NCI-H524 treated with DMSO at 0.1 percent for 48 hours (cell line): ENCODE data around the gene SLC45A1.
"Not testable (repeated sequence)": the region's sequence is repeated elsewhere in the genome, so short reads cannot be mapped to it uniquely, and the experiment has no call there.

Experiments used
- DNase-seq: peaks from one replicate; lab custom pipeline; 2025; lab: John Stamatoyannopoulos, UW

SLC45A1 gene

GRCh38 chr1:8317647-8318381 is at the start of gene SLC45A1:
TSS of gene SLC45A1 (plus strand) at chr1:8318114. CDS start at chr1:8324330, 6,216 bp downstream.
- no peak for DNase-seq

- DNase-seq, result no peak
These were observed 44.9 kb upstream of the SLC45A1 start for GRCh38 chr1:8273036-8273435.

DNA sequence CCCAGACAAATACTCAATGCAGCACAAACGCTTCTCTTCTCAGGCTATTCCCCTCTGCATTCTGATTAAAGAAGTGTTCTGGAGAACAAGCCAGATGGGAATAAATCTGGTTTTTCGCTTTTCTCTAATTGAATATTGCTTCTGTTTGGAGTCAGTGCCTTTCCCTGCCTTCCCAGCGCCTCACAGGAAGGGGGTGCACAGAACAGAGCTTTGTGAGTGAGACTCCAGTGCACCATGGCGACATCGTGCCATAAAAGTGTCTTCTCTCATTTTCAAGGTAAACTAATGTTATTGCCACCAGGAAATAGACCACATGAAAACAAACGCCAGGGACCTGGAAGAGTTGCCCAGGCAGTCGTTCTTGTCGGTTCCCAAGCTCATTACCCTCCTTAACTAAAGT is 43.6 kb upstream of the SLC45A1 start:
- DNase-seq, result no peak

DNA sequence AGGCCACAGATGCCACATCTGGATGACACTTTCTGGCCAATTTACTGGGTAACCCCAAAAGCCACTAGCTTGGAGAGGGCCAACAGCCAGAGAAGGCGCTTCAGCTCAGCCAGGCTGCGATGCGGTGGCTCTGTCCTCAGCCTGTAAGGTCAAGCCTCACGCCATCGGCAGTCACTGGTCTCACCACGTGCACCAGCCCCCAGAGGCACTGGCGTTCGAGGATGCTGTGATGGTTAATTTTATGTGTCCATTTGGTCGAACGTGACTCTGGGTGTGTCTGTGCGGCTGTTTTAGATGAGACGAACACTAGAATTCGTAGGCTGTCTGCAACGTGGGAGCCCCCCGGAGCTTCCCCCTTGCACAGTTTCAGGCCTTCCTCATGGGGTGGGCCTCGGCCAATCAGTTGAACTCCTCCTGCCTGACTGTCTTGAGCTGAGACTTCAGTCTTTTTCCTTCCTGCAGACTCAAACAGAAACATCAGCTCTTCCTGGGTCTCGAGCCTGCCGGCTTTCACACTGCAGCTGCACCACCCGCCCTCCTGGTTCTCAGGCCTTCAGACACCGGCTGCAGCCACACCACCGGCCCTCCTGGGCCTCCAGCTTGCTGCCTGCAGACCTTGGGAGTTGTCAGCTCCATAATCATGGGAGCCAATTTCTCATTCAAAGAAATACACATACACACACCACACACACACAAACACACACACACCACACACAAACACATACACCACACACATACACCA is 41.6 kb upstream of the SLC45A1 start:
- no peak for DNase-seq

DNA sequence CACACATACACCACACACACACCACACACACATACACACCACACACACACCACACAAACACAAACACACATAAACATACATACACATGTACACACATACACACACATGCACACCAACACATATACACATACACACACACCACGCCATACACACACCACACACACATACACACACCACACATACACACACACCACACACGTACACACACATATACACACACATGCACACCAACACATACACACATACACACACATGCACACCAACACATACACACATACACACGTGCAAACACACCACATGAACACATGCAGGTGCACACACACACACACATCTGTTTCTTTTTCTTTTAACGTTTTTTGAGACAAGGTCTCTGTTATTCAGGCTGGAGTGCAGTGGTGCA is 41.0 kb upstream of the SLC45A1 start:
- DNase-seq, result no peak

DNA sequence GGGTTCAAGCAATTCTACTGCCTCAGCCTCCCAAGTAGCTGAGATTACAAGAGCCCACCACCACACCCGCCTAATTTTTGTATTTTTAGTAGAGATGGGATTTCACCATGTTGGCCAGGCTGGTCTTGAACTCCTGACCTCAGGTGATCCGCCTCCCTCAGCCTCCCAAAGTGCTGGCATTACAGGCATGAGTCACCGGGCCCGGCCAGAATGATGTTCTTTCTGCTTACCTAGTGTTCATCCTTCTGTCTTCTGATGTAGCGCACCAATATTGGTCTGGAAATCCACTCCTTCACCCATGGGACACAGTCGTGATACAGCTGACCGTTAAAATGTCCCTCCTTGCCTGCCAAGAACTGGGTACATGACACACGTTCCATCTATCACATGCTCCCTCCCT is 39.2 kb upstream of the SLC45A1 start:
- DNase-seq, result not testable (repeated sequence)

DNA sequence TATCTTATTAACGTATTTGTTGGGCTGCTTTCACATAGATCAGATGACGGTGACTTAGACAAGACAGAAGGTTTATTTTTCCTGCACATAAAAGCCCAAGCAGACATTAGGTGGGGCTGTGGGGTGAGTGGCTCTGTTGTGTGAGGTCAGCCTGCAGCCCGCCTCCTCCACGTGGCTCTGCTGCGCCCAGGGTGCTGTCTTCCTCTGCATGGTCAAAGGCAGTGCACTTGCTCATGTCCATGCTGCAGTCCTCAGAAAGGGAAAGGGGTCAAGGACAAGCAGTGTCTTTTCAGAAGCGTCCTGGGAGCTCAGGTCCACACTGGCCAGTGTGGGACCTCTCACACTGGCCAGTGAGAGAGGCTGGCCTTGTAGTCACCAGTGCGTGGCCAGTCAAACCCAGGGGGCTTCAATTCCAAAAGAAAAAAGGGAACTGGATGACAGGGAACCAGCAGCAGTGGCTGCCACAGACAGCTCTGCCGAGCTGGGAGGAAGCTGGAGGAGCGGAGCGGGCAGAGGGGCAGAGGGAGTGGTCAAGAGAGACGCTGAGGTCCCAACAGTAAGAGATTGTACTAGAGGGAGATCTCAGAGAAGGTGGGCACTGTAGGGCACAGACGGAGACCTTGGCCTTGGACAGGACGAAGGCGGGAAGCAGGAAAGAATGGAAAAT is 35.9 kb upstream of the SLC45A1 start:
- no peak for DNase-seq

- no peak for DNase-seq
These were observed 34.6 kb upstream of the SLC45A1 start for GRCh38 chr1:8283058-8283884.

- no peak for DNase-seq
These were observed 33.8 kb upstream of the SLC45A1 start for GRCh38 chr1:8284127-8284526.

- DNase-seq, result no peak
These were observed 32.8 kb upstream of the SLC45A1 start for GRCh38 chr1:8285103-8285502.

GRCh38 chr1:8285965-8286364 is 31.9 kb upstream of the SLC45A1 start:
- DNase-seq, result no peak

GRCh38 chr1:8293118-8293517 is 24.8 kb upstream of the SLC45A1 start:
- DNase-seq, result no peak

DNA sequence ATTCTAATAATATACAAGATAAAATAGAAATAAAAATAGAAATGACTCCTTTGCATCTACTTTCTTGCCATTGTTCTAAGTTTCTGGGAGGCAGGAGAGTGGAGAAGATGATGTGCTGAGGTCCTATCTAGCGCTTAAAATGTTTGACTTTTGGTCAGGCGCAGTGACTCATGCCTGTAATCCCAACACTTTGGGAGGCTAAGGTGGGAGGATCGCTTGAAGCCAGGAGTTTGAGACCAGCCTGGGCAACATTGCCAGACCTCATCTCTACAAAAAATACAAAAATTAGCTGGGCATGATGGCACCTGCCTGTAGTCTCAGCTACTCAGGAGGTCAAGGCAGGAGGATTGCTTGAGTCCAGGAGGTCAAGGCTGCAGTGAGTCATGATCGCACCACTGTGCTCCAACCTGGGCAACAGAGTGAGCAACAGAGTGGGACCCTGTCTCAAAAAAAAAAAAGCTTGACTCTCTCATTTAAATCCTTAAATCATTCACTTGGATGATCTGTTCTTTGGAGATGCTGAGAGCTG is 24.2 kb upstream of the SLC45A1 start:
- no peak for DNase-seq

DNA sequence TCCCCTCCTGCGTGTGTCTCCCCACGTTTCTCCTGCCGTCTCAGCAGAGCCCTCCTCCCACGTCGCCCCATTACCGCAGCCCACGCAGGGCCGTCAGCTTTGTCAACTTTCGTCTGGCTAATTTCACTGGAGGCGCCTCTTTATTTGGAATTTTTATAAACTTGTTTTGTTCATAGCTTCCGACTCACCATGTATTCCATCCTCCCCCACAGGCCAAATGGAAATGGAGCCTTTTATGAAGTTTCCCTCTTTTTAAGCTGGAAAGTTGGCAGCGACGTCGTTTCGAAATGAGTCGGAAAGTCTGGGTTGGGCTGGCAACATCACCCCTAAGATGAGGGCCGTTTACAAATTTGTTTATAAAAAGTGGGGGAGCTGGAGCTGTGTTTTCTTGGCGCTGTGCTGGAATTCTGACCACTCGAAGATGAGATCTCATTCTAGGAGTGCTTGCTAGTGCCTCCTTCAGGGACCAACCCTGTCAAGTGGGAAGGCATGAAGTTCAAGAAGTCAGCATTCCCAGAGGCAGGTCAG is 23.7 kb upstream of the SLC45A1 start:
- no peak for DNase-seq

DNA sequence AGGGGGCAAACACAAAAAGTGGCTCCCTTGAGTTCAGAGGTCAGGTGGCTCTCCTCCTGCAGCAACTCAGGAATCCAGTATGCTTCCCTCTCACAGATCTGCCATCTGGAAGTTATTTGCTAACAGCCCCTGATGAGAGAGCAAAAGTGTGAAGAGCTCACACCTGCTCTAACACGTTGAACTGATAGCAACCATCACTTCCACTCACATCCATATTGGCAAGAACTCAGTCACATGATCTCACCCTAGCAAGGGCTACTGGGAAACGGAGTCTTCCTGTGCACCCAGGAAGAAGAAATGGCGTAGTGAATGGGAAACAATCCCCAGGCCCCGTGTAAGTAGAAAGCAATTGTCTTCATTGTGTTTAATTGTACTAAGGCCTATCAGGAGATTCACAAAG is 20.7 kb upstream of the SLC45A1 start:
- no peak for DNase-seq

DNA sequence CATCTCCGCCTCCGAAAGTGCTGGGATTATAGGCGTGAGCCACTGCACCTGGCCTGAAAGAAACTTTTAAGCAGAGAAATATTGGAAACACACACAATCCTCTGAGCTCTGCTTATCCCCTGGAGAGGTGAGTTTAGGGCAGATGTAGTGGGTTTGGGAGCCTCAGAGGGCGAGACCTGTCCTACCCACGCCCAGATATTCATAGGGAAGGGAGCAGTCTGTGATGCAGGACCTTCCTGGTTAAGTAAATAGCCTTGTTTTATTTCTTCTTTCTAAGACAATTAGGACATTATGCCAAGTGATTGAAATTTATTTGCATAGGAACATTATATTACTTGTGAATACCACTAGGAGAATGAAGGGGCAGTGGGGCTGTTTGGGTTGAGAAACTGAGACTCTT is 18.0 kb upstream of the SLC45A1 start:
- DNase-seq, result no peak

GRCh38 chr1:8302081-8302956 is 15.6 kb upstream of the SLC45A1 start:
- no peak for DNase-seq

GRCh38 chr1:8303141-8303540 is 14.8 kb upstream of the SLC45A1 start:
- no peak for DNase-seq

DNA sequence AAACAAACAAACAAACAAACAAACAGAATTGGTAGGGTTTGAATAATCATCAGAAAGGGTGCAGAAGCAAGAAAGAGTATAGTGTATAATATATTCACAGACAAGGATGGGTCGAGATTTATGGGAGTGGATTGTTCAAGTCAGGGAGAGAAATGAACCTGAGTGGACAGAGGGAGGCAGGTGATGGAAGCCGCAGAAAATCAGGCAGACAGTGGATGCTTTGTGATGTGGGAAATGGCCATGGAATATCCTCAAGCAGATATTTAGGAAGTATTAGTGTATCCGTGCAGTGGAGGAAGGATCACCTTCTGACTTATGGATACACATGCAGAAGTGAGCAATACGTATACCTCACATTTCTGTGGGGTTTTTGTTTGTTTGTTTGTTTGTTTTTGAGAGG is 14.0 kb upstream of the SLC45A1 start:
- DNase-seq, result no peak

GRCh38 chr1:8307628-8308027 is 10.3 kb upstream of the SLC45A1 start:
- DNase-seq, result no peak
